Mucosa of descending colon (tissue), 3 donors: ENCODE measurements around the gene FOXN3. TPM values are rescaled to one million over a fixed set of nuclear protein-coding genes. Genes with fewer than 3 reads are reported as not detected.

Experiments used
- ATAC-seq: fragments of 200-7000 bp; cut with Tn5 transposase; one replicate; pipeline ENCODE4 v1.9.1; 2020; ENCODE audit warnings: mild to moderate bottlenecking, moderate library complexity
- DNase-seq, 3 donors: peaks; one replicate each; pipeline ENCODE4 v3.0.0-alpha.2; 2020
- H3K36me3 ChIP-seq: fragments of 200-600 bp; one replicate; pipeline ENCODE4 v1.8.0; 2021; ENCODE audit warnings: low read depth, mild to moderate bottlenecking
- H3K4me1 ChIP-seq: fragments of 200-600 bp; one replicate; pipeline ENCODE4 v1.8.0; 2021; ENCODE audit warnings: low read depth, mild to moderate bottlenecking
- H3K4me3 ChIP-seq: fragments of 200-600 bp; one replicate; pipeline ENCODE4 v1.8.0; 2021; ENCODE audit warnings: mild to moderate bottlenecking
- H3K9me3 ChIP-seq: fragments of 200-600 bp; one replicate; pipeline ENCODE4 v1.8.0; 2021; ENCODE audit warnings: mild to moderate bottlenecking
- intact Hi-C, 2 donors: fragments of 100-400 bp; cut with DNase I in 1 of 2; cut with micrococcal nuclease in 1 of 2; formaldehyde crosslinking; loops; one replicate each; pipeline versions ENCODE4 v1.11.0 to v1.11.1; 2022; cut with DNase I, micrococcal nuclease
- total RNA-seq, 3 donors: library from RNA; stranded (reverse); fragmentation: NEBNext Ultra II Directional in 2 of 3; extraction: Animal tissue kit (Norgen Biotek cat#: 25700) in 2 of 3; gene quantifications; one replicate each; pipeline versions ENCODE4 v1.2.1 to v1.2.4, GENCODE V29; 2021 to 2023
- TF ChIP-seq, protein P1 (sequence below): fragments of 200-600 bp; IDR thresholded peaks from one replicate; pipeline ENCODE4 v1.8.0; 2022; ENCODE audit warnings: antibody characterized with exemption, mild to moderate bottlenecking
- donor health status: DM: no; HTN: no; CAD: no; lungs with moderate emphysema.
- donor health status: DM: no; HTN: no; CAD: no.
- donor health status: DM: no; HTN: yes; CAD: no.

Gene FOXN3
- total RNA-seq, 3 donors from 2014 or later: 77.4 to 154 (median 113) TPM

DNA sequence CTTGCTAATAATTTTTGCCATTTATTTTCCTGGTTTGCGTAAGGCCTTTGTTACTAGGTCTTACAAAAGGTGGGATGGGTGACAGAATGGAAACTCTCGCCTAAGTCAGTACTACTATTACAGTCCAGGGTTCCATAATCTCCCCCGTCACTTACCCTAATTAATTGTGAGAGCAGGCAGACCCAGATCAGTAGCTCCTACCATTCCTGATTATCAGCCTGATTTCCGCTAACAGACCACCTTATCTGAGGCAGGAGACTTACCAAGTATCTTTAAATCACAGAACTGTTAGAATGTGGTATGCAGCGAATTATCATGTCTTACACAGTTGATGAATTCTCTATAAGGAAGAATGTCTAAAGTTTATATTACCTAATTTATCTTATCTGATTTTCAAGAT lies 234.7 kb downstream of the FOXN3 start:
- H3K4me1 ChIP-seq: no peaks in the 10 kb centered on the region
- no peaks in the 10 kb centered on the region for H3K9me3 ChIP-seq
- no peak overlapping the region for H3K4me3 ChIP-seq
- DNase-seq: no peak
- TF ChIP-seq, protein P1, sequence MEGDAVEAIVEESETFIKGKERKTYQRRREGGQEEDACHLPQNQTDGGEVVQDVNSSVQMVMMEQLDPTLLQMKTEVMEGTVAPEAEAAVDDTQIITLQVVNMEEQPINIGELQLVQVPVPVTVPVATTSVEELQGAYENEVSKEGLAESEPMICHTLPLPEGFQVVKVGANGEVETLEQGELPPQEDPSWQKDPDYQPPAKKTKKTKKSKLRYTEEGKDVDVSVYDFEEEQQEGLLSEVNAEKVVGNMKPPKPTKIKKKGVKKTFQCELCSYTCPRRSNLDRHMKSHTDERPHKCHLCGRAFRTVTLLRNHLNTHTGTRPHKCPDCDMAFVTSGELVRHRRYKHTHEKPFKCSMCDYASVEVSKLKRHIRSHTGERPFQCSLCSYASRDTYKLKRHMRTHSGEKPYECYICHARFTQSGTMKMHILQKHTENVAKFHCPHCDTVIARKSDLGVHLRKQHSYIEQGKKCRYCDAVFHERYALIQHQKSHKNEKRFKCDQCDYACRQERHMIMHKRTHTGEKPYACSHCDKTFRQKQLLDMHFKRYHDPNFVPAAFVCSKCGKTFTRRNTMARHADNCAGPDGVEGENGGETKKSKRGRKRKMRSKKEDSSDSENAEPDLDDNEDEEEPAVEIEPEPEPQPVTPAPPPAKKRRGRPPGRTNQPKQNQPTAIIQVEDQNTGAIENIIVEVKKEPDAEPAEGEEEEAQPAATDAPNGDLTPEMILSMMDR: no peak
- no peak for ATAC-seq
- H3K36me3 ChIP-seq: no peaks in the 10 kb centered on the region
- intact Hi-C loops: no loop called here

DNA sequence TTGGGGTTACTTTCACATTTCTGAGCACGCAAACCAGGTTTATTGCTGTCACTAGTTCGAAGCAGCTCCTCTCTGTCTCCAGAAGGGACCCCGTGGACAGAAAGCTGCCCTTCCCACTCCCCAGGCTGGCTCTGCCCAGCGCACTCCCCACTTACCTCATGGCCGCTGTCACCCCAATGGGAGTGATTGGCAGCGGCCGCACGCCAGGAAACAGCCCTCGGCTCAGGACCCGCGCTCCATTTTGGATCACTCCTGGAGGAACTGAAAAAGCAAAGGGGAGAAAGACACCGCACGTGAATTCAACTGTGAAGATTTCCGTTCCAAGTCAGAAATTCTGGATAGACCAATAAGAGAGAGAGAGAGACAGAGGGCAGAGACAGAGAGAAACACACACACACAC lies 236.5 kb downstream of the FOXN3 start:
- Histone ChIP-seq H3K4me1 (peaks cover 7% of the 10 kb centered on the region), H3K36me3 (no peaks in the 10 kb centered on the region), H3K9me3 (no peaks in the 10 kb centered on the region), H3K4me3 (no peak overlapping the region)
- ATAC-seq: no peak
- intact Hi-C loops: no loop called here
- TF ChIP-seq, protein P1: no peak
- no peak for DNase-seq

DNA sequence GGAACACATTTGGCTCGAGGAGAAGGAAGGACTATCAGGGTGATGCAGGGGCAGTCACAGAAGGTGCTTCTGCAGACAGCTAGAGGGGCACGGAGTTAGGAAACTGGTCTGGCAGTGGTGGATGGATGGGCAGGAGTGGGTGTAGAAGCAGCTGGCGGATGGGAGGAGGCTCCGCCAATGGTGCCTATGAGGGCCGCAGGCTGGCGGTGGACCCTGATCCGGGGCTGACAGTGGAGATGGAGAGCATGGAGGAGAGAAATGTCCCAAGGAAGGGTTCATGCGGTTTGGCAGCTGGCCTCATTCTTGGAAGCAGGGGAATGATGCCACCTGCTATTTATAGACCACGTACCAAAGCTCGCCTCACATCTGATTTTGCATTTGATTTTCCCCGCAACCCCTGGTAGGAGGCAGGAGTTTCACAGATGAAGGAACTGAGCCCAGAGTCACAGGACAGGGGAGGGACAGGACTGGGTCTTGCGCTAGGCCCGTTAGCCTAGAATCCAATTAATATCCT lies 237.1 kb downstream of the FOXN3 start:
- TF ChIP-seq, protein P1: no peak
- intact Hi-C loops: loop anchor here (5.0 to 10.0 kb wide), 2 partner anchors 235 to 732 kb away; partner anchors contain the start of gene FOXN3 (in 1 of the 2)
- Histone ChIP-seq H3K4me3 (no peak overlapping the region), H3K36me3 (no peaks in the 10 kb centered on the region), H3K9me3 (no peaks in the 10 kb centered on the region), H3K4me1 (peaks cover 7% of the 10 kb centered on the region)
- DNase-seq (no peak), ATAC-seq (no peak)

DNA sequence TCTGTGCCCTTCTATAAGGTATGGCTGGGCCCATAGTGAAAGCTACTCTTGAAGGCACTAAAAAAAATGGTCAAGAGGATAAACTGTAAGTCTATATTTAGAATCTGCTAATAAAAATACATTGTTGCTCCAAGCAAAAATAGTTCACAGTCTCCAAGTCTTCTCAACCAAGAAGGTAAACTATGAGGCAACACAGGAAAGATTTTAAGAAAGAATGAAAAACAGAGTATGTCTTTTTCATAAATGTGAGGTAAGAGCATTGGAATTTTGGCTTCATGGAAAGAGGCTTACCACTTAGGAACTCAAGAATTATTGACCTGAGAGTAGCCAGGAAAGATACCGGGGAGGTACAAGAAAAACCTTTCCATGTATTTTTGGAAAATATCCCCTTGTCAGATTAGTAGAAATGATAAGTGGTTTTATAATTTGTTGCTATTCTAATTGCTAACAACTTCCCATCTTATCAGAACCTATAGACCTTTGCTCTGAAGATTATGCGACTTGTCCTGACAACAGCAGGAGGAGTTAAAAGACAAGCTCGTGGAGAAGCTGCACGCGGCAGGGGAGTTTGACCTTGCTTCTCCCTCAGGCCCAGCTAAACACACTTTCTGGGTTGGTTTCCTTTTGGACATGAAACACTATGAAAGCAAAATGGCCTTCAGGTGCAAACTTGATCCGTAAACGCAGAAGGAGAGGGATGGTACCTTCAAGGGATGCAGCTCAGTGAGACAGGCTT lies 238.1 kb downstream of the FOXN3 start:
- no peak overlapping the region for H3K4me3 ChIP-seq
- peaks cover 7% of the 10 kb centered on the region for H3K4me1 ChIP-seq
- H3K9me3 ChIP-seq: no peaks in the 10 kb centered on the region
- DNase-seq: no peak
- intact Hi-C loops: loop anchor here (5.0 to 10.0 kb wide), 2 partner anchors 236 to 733 kb away; partner anchors contain the start of gene FOXN3 (in 1 of the 2)
- ATAC-seq: no peak
- TF ChIP-seq, protein P1: no peak
- no peaks in the 10 kb centered on the region for H3K36me3 ChIP-seq

DNA sequence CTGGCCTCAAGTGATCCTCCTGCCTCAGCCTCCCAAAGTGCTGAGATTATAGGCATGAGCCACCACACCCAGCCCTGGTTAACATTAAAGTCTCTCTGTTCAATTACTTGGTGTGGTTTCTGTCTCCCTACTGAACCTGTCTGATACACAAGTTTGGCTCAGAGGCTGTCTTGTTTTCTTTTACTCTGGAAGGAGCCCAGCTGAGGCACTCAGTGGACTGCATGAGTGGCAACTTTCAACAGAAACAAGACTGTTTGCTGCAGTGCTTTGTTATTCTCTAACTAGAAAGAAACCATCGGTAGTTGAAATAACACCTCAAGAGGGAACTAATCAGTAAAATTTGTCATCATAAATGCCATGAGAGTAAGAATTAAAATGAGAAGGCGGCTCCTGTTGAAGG lies 238.7 kb downstream of the FOXN3 start:
- DNase-seq (no peak), ATAC-seq (no peak)
- TF ChIP-seq, protein P1: no peak
- Histone ChIP-seq H3K4me1 (peaks cover 7% of the 10 kb centered on the region), H3K9me3 (no peaks in the 10 kb centered on the region), H3K36me3 (no peaks in the 10 kb centered on the region), H3K4me3 (no peak overlapping the region)
- intact Hi-C loops: loop anchor here (5.0 to 10.0 kb wide), 2 partner anchors 236 to 734 kb away; partner anchors contain the start of gene FOXN3 (in 1 of the 2)
